ENCODE measurements around the gene DNAL4.

Gene DNAL4

GRCh38 chr22:38793721-38794466 is at the start of gene DNAL4:
DNAL4 (minus strand) TSS chr22:38794143; CDS start chr22:38782731, 11,412 bp downstream.
- peaks cover 5 to 19% (median 14%) of the 10 kb centered on the region in 5 donors for H3K4me1 ChIP-seq (ENCODE audit: control insufficient read depth in 5 of 5, insufficient read depth in 5 of 5, low read length in 5 of 5)
- peak within 1 kb of the TSS; percentile 67 for H3K27ac ChIP-seq (ENCODE audit: low read depth, low read length)
- peaks cover 0 to 14% (median 8%) of the 10 kb centered on the region in 5 donors for H3K36me3 ChIP-seq (ENCODE audit: control insufficient read depth in 5 of 5, insufficient read depth in 5 of 5, low read length in 5 of 5)
- H3K9me3 ChIP-seq (ENCODE audit: control insufficient read depth in 5 of 5, low read length in 5 of 5) = peaks cover 0 to 2% (median 0%) of the 10 kb centered on the region in 5 donors
- peak within 1 kb of the TSS; percentile 74 to 95 (median 83) for H3K4me3 ChIP-seq (ENCODE audit: low read depth in 1 of 5, low read length in 5 of 5)
- peaks cover 0 to 14% (median 0%) of the 10 kb centered on the region in 5 donors for H3K27me3 ChIP-seq (ENCODE audit: control insufficient read depth in 5 of 5, insufficient read depth in 4 of 5, low read length in 5 of 5)
- H3K9ac ChIP-seq (ENCODE audit: low read length in 5 of 5) = peak within 1 kb of the TSS; percentile 56 to 88 (median 81)

- Histone ChIP-seq H3K9ac (ENCODE audit: low read length in 5 of 5) (peak overlapping the region in 1 of 5 donors; percentile 39), H3K36me3 (ENCODE audit: control insufficient read depth in 5 of 5, insufficient read depth in 5 of 5, low read length in 5 of 5) (no peaks in the 10 kb centered on the region), H3K27me3 (ENCODE audit: control insufficient read depth in 5 of 5, insufficient read depth in 4 of 5, low read length in 5 of 5) (peaks cover 5 to 42% (median 32%) of the 10 kb centered on the region in 5 donors), H3K27ac (ENCODE audit: low read depth, low read length) (no peak overlapping the region), H3K4me1 (ENCODE audit: control insufficient read depth in 5 of 5, insufficient read depth in 5 of 5, low read length in 5 of 5) (peaks cover 0 to 16% (median 11%) of the 10 kb centered on the region in 5 donors), H3K9me3 (ENCODE audit: control insufficient read depth in 5 of 5, low read length in 5 of 5) (no peaks in the 10 kb centered on the region), H3K4me3 (ENCODE audit: low read depth in 1 of 5, low read length in 5 of 5) (peak overlapping the region in 4 of 5 donors; percentile 53 to 66 (median 56))
Measured at GRCh38 chr22:38843201-38843656, 49.3 kb upstream of the DNAL4 start.

- peaks cover 0 to 16% (median 11%) of the 10 kb centered on the region in 5 donors for H3K4me1 ChIP-seq (ENCODE audit: control insufficient read depth in 5 of 5, insufficient read depth in 5 of 5, low read length in 5 of 5)
- peak overlapping the region in 4 of 5 donors; percentile 11 to 66 (median 56) for H3K4me3 ChIP-seq (ENCODE audit: low read depth in 1 of 5, low read length in 5 of 5)
- H3K27me3 ChIP-seq (ENCODE audit: control insufficient read depth in 5 of 5, insufficient read depth in 4 of 5, low read length in 5 of 5) = peaks cover 5 to 42% (median 28%) of the 10 kb centered on the region in 5 donors
- no peaks in the 10 kb centered on the region for H3K9me3 ChIP-seq (ENCODE audit: control insufficient read depth in 5 of 5, low read length in 5 of 5)
- peak overlapping the region in 1 of 5 donors; percentile 39 for H3K9ac ChIP-seq (ENCODE audit: low read length in 5 of 5)
- H3K27ac ChIP-seq (ENCODE audit: low read depth, low read length) = no peak overlapping the region
- H3K36me3 ChIP-seq (ENCODE audit: control insufficient read depth in 5 of 5, insufficient read depth in 5 of 5, low read length in 5 of 5) = no peaks in the 10 kb centered on the region
Measured at GRCh38 chr22:38842512-38843200, 48.7 kb upstream of the DNAL4 start.

- no peaks in the 10 kb centered on the region for H3K36me3 ChIP-seq (ENCODE audit: control insufficient read depth in 5 of 5, insufficient read depth in 5 of 5, low read length in 5 of 5)
- no peak overlapping the region for H3K4me3 ChIP-seq (ENCODE audit: low read depth in 1 of 5, low read length in 5 of 5)
- H3K4me1 ChIP-seq (ENCODE audit: control insufficient read depth in 5 of 5, insufficient read depth in 5 of 5, low read length in 5 of 5) = peaks cover 0 to 16% (median 11%) of the 10 kb centered on the region in 5 donors
- peaks cover 5 to 46% (median 28%) of the 10 kb centered on the region in 5 donors for H3K27me3 ChIP-seq (ENCODE audit: control insufficient read depth in 5 of 5, insufficient read depth in 4 of 5, low read length in 5 of 5)
- H3K9me3 ChIP-seq (ENCODE audit: control insufficient read depth in 5 of 5, low read length in 5 of 5) = no peaks in the 10 kb centered on the region
- H3K27ac ChIP-seq (ENCODE audit: low read depth, low read length) = no peak overlapping the region
- no peak overlapping the region for H3K9ac ChIP-seq (ENCODE audit: low read length in 5 of 5)
Measured at GRCh38 chr22:38841635-38842034, 47.7 kb upstream of the DNAL4 start.

GRCh38 chr22:38841211-38841610 is 47.3 kb upstream of the DNAL4 start:
- no peak overlapping the region for H3K27ac ChIP-seq (ENCODE audit: low read depth, low read length)
- H3K9ac ChIP-seq (ENCODE audit: low read length in 5 of 5) = no peak overlapping the region
- H3K9me3 ChIP-seq (ENCODE audit: control insufficient read depth in 5 of 5, low read length in 5 of 5) = no peaks in the 10 kb centered on the region
- H3K4me3 ChIP-seq (ENCODE audit: low read depth in 1 of 5, low read length in 5 of 5) = no peak overlapping the region
- peaks cover 5 to 45% (median 31%) of the 10 kb centered on the region in 5 donors for H3K27me3 ChIP-seq (ENCODE audit: control insufficient read depth in 5 of 5, insufficient read depth in 4 of 5, low read length in 5 of 5)
- H3K36me3 ChIP-seq (ENCODE audit: control insufficient read depth in 5 of 5, insufficient read depth in 5 of 5, low read length in 5 of 5) = no peaks in the 10 kb centered on the region
- peaks cover 0 to 16% (median 11%) of the 10 kb centered on the region in 5 donors for H3K4me1 ChIP-seq (ENCODE audit: control insufficient read depth in 5 of 5, insufficient read depth in 5 of 5, low read length in 5 of 5)

GRCh38 chr22:38840129-38840528 is 46.2 kb upstream of the DNAL4 start:
- H3K9ac ChIP-seq (ENCODE audit: low read length in 5 of 5) = no peak overlapping the region
- H3K27ac ChIP-seq (ENCODE audit: low read depth, low read length) = no peak overlapping the region
- H3K27me3 ChIP-seq (ENCODE audit: control insufficient read depth in 5 of 5, insufficient read depth in 4 of 5, low read length in 5 of 5) = peaks cover 14 to 53% (median 33%) of the 10 kb centered on the region in 5 donors
- H3K4me3 ChIP-seq (ENCODE audit: low read depth in 1 of 5, low read length in 5 of 5) = no peak overlapping the region
- no peaks in the 10 kb centered on the region for H3K36me3 ChIP-seq (ENCODE audit: control insufficient read depth in 5 of 5, insufficient read depth in 5 of 5, low read length in 5 of 5)
- H3K4me1 ChIP-seq (ENCODE audit: control insufficient read depth in 5 of 5, insufficient read depth in 5 of 5, low read length in 5 of 5) = peaks cover 0 to 16% (median 11%) of the 10 kb centered on the region in 5 donors
- H3K9me3 ChIP-seq (ENCODE audit: control insufficient read depth in 5 of 5, low read length in 5 of 5) = no peaks in the 10 kb centered on the region

GRCh38 chr22:38839686-38840085 is 45.7 kb upstream of the DNAL4 start:
- H3K36me3 ChIP-seq (ENCODE audit: control insufficient read depth in 5 of 5, insufficient read depth in 5 of 5, low read length in 5 of 5) = no peaks in the 10 kb centered on the region
- peaks cover 14 to 52% (median 37%) of the 10 kb centered on the region in 5 donors for H3K27me3 ChIP-seq (ENCODE audit: control insufficient read depth in 5 of 5, insufficient read depth in 4 of 5, low read length in 5 of 5)
- H3K9ac ChIP-seq (ENCODE audit: low read length in 5 of 5) = no peak overlapping the region
- no peak overlapping the region for H3K27ac ChIP-seq (ENCODE audit: low read depth, low read length)
- H3K9me3 ChIP-seq (ENCODE audit: control insufficient read depth in 5 of 5, low read length in 5 of 5) = no peaks in the 10 kb centered on the region
- H3K4me3 ChIP-seq (ENCODE audit: low read depth in 1 of 5, low read length in 5 of 5) = no peak overlapping the region
- peaks cover 0 to 16% (median 11%) of the 10 kb centered on the region in 5 donors for H3K4me1 ChIP-seq (ENCODE audit: control insufficient read depth in 5 of 5, insufficient read depth in 5 of 5, low read length in 5 of 5)

- no peaks in the 10 kb centered on the region for H3K36me3 ChIP-seq (ENCODE audit: control insufficient read depth in 5 of 5, insufficient read depth in 5 of 5, low read length in 5 of 5)
Measured at GRCh38 chr22:38837414-38837928, 43.5 kb upstream of the DNAL4 start.

GRCh38 chr22:38835888-38836301 is 42.0 kb upstream of the DNAL4 start:
- Histone ChIP-seq H3K9ac (ENCODE audit: low read length in 5 of 5) (no peak overlapping the region), H3K27me3 (ENCODE audit: control insufficient read depth in 5 of 5, insufficient read depth in 4 of 5, low read length in 5 of 5) (peaks cover 9 to 35% (median 29%) of the 10 kb centered on the region in 5 donors), H3K27ac (ENCODE audit: low read depth, low read length) (no peak overlapping the region), H3K4me1 (ENCODE audit: control insufficient read depth in 5 of 5, insufficient read depth in 5 of 5, low read length in 5 of 5) (no peaks in the 10 kb centered on the region), H3K4me3 (ENCODE audit: low read depth in 1 of 5, low read length in 5 of 5) (no peak overlapping the region), H3K9me3 (ENCODE audit: control insufficient read depth in 5 of 5, low read length in 5 of 5) (no peaks in the 10 kb centered on the region), H3K36me3 (ENCODE audit: control insufficient read depth in 5 of 5, insufficient read depth in 5 of 5, low read length in 5 of 5) (no peaks in the 10 kb centered on the region)

More at GRCh38 chr22:38837414-38837928, 43.5 kb upstream of the DNAL4 start:
- H3K4me3 ChIP-seq (ENCODE audit: low read depth in 1 of 5, low read length in 5 of 5) = no peak overlapping the region
- H3K9me3 ChIP-seq (ENCODE audit: control insufficient read depth in 5 of 5, low read length in 5 of 5) = no peaks in the 10 kb centered on the region
- H3K4me1 ChIP-seq (ENCODE audit: control insufficient read depth in 5 of 5, insufficient read depth in 5 of 5, low read length in 5 of 5) = peaks cover 0 to 1% (median under 1%) of the 10 kb centered on the region in 5 donors
- H3K9ac ChIP-seq (ENCODE audit: low read length in 5 of 5) = no peak overlapping the region
- H3K27me3 ChIP-seq (ENCODE audit: control insufficient read depth in 5 of 5, insufficient read depth in 4 of 5, low read length in 5 of 5) = peaks cover 14 to 47% (median 42%) of the 10 kb centered on the region in 5 donors
- H3K27ac ChIP-seq (ENCODE audit: low read depth, low read length) = no peak overlapping the region

Data from subcutaneous abdominal adipose tissue (tissue), 5 donors.